ENCODE data around the gene ASIC3.

The ASIC3 gene

GRCh38 chr7:151043959-151044358, 4.4 kb upstream of the ASIC3 start:
- Histone ChIP-seq H3K27ac (no peak overlapping the region), H3K9me3 (no peaks in the 10 kb centered on the region), H3K36me3 (peaks cover 0 to 53% (median 10%) of the 10 kb centered on the region in 3 donors), H3K4me1 (peaks cover 0 to 13% (median 8%) of the 10 kb centered on the region in 4 donors), H3K27me3 (peaks cover 0 to 1% of the 10 kb centered on the region in 2 donors), H3K4me3 (no peak overlapping the region)
- DNase-seq: no peak
- intact Hi-C loops (cut with DNase I; ENCODE audit: low total_unique reads): no loop called here
- no peak for TF ChIP-seq CTCF (IDR thresholded peaks at IDR 0.05)

GRCh38 chr7:151045262-151045661, 3.1 kb upstream of the ASIC3 start:
- no peaks in the 10 kb centered on the region for H3K9me3 ChIP-seq
- peaks cover 0 to 6% (median 3%) of the 10 kb centered on the region in 4 donors for H3K4me1 ChIP-seq
- no peak overlapping the region for H3K27ac ChIP-seq
- TF ChIP-seq CTCF (IDR thresholded peaks at IDR 0.05): no peak
- H3K4me3 ChIP-seq: no peak overlapping the region
- DNase-seq: no peak
- H3K36me3 ChIP-seq: peaks cover 0 to 53% (median 10%) of the 10 kb centered on the region in 3 donors
- intact Hi-C loops (cut with DNase I; ENCODE audit: low total_unique reads): no loop called here
- H3K27me3 ChIP-seq: peaks cover 0 to 13% of the 10 kb centered on the region in 2 donors

GRCh38 chr7:151045967-151046366, 2.4 kb upstream of the ASIC3 start:
- H3K9me3 ChIP-seq: no peaks in the 10 kb centered on the region
- peaks cover 0 to 20% of the 10 kb centered on the region in 2 donors for H3K27me3 ChIP-seq
- peaks cover 0 to 51% (median 10%) of the 10 kb centered on the region in 3 donors for H3K36me3 ChIP-seq
- TF ChIP-seq CTCF (IDR thresholded peaks at IDR 0.05): no peak
- no peak overlapping the region for H3K4me3 ChIP-seq
- H3K4me1 ChIP-seq: peaks cover 0 to 12% (median 5%) of the 10 kb centered on the region in 4 donors
- DNase-seq: no peak
- no peak overlapping the region for H3K27ac ChIP-seq
- intact Hi-C loops (cut with DNase I; ENCODE audit: low total_unique reads): no loop called here

- DNase-seq: no peak
- peaks cover 0 to 16% (median 8%) of the 10 kb centered on the region in 4 donors for H3K4me1 ChIP-seq
- H3K36me3 ChIP-seq: peaks cover 0 to 42% (median 10%) of the 10 kb centered on the region in 3 donors
- no peaks in the 10 kb centered on the region for H3K9me3 ChIP-seq
- no peak overlapping the region for H3K4me3 ChIP-seq
- intact Hi-C loops (cut with DNase I; ENCODE audit: low total_unique reads): no loop called here
- no peak overlapping the region for H3K27ac ChIP-seq
- H3K27me3 ChIP-seq: peaks cover 0 to 20% of the 10 kb centered on the region in 2 donors
- no peak for TF ChIP-seq CTCF (IDR thresholded peaks at IDR 0.05)
Measured at GRCh38 chr7:151046603-151047573, 1.4 kb upstream of the ASIC3 start.

GRCh38 chr7:151048911-151049463, 656 bp downstream of the ASIC3 start:
- intact Hi-C loops (cut with DNase I; ENCODE audit: low total_unique reads): no loop called here
- Histone ChIP-seq H3K27me3 (peaks cover 0 to 20% of the 10 kb centered on the region in 2 donors), H3K36me3 (peaks cover 0 to 33% (median 6%) of the 10 kb centered on the region in 3 donors), H3K4me3 (no peak overlapping the region), H3K4me1 (peaks cover 0 to 16% (median 8%) of the 10 kb centered on the region in 4 donors), H3K27ac (no peak overlapping the region), H3K9me3 (no peaks in the 10 kb centered on the region)
- no peak for DNase-seq
- TF ChIP-seq CTCF (IDR thresholded peaks at IDR 0.05): no peak
